ENCODE data around the gene AFP.

Gene AFP

DNA sequence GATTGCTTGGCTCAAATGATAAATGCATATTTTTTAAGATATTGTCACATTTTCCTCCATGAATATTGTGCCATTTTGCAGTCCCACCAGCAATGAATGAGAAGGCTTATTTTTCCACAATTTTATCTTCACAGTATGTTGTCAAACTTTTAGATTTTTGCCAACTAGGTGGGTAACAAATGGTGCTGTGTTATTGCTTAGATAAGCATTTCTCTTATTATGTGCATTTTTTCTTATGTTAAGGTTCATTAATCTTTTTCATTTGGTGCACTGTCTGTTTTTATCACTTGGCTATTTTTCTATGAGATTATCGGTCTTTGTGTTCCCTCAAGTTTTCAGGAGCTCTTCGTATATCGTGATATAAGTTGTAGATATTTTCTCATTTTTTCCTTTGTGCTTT lies 32.1 kb downstream of the AFP start:
- DNase-seq = no peak

DNA sequence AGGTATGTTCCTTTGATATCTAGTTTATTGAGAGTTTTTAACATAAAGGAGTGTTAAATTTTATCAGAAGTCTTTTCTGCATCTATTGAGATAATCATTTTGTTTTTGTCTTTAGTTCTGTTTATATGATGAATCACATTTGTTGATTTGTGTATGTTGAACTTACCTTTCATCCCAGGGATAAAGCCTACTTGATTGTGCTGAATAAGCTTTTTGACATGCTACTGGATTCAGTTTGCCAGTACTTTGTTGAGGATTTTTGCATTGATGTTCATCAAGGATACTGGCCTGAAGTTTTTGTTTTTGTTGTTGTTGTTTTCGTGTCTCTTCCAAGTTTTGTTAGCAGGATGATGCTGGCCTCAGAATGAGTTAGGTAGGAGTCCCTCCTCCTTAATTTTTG lies 34.7 kb downstream of the AFP start:
- DNase-seq = no peak

DNA sequence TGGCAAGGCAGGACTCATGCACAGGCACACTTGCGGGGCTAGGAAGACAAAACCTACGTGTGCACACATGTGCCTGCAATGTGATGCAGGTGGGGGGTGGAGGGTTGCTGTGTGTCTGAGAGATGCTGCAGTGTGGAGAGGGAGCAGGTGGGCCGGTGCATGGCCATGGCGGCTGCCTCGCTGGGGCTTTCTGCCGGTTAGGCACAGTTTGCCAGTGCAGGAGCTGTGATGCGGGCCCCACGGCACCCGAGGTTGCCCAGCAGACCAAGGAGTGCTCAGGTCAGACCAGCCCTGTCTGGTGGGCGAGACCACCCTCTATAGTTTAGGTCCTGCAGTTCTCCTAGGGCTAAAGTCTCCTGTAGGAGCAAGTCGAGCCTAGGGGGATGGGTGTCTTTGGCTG lies 41.2 kb downstream of the AFP start:
- DNase-seq = no peak

DNA sequence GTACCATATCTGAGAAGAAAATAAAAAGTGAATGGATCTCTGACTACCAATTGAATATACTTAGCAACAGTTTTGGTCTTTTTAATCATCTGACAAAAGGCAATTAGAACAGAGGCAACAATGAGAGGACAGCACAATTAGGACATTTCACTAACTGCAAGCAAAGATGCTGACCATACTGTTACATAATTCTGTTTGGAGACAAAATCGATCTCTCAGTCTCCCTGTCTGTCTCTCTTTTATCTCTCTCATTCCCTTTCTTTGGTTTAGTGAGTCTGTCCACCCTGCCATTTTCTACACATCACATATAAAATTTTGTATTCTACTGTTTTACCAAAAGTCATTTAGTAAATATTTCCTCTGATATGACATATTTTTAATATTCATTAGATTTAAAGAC lies 43.3 kb downstream of the AFP start:
- no peak for DNase-seq

DNA sequence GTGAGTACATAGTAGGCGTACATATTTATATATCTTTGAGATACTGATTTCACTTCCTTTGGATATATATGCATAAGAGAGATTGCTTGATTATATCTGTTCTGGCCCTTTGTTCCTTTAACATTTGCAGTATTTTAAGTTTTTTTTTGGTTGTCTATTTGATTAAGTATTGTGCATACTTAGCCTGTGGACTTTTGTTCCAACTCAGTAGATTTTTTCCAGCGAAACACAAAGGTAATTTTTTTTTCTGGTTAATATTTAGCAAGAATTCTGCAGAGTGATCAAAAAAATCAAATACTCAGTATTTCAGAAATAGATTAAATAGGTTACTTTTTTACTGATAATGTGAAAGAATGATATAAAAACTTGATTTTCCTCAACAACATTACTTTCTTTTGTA lies 45.3 kb downstream of the AFP start, which contains the start of gene AFM:
Gene AFM (plus strand): TSS at position 388 of the 400 bp plus-strand sequence. CDS start 31 bp downstream, outside the sequence.
- no peak for DNase-seq

DNA sequence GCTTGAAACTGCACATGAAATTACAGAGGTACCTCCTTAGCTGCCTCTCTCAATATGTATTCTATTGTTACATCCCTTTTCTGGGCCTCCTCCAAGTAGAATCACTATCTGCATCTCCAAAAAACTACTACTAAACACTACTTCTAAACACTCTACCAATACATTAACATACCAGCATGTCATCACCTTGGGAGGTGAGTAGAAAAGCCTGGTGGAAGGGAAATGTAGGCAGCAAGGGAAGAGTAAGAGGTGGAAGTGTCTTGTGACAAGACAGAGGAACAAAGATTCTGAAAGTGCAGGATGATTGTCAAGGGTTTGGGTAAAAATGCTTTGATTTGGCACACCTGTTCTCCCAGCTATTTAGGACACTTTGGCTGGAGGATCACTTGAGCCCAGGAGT lies 49.1 kb downstream of the AFP start:
- DNase-seq = no peak

DNA sequence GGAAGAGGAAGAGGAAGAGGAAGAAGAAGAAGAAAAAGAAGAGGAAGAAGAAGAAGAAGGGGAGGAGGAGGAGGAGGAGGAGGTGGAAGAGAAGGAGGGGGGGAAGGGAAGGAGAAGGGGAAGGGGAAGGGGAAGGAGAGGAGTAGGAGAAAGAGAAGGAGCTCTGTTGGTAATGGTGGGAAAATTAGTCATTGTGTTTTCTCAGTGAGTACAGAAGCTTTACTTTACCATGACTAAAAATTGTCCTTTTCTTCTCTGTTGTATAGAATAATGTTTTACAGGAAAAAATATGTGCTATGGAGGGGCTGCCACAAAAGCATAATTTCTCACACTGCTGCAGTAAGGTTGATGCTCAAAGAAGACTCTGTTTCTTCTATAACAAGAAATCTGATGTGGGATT lies 49.6 kb downstream of the AFP start:
- DNase-seq = no peak

DNA sequence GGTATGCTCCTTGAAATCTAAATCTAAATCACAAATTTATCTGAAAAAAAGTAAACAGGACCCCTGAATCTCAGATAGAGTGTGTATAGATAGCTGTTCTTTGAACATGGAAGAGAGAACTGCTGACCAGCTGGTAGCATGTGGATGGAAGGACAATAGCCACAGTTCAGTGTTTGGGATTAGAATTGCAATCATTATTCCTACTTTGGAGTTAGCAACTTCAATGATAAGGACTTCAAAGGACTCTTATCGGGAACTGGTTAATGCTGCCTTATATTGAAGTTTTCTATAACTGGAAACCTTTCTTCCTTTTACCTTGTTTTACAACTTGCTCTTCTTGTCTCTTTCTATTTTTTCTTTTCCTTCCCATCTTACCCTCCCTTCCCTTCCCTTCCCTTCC lies 50.5 kb downstream of the AFP start:
- DNase-seq = no peak

DNA sequence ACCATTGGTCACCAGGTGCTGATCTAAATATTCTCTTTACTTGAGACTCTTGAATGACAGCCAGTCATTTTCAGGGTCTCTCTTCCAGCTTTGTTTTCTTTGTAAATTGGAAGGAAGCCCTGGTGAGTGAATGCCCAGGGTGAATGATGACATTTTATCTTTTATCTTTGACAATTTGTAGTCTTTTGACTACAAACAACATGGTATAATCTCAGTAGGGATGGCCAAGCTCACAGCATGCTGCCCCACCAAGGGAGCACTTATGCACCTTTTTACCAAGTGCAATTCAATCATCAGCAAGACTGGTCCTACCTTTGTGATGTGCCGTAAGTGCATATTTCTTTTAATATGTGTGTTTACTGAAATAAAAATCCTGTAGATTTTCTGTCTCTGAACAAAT lies 51.2 kb downstream of the AFP start:
- DNase-seq = no peak

DNA sequence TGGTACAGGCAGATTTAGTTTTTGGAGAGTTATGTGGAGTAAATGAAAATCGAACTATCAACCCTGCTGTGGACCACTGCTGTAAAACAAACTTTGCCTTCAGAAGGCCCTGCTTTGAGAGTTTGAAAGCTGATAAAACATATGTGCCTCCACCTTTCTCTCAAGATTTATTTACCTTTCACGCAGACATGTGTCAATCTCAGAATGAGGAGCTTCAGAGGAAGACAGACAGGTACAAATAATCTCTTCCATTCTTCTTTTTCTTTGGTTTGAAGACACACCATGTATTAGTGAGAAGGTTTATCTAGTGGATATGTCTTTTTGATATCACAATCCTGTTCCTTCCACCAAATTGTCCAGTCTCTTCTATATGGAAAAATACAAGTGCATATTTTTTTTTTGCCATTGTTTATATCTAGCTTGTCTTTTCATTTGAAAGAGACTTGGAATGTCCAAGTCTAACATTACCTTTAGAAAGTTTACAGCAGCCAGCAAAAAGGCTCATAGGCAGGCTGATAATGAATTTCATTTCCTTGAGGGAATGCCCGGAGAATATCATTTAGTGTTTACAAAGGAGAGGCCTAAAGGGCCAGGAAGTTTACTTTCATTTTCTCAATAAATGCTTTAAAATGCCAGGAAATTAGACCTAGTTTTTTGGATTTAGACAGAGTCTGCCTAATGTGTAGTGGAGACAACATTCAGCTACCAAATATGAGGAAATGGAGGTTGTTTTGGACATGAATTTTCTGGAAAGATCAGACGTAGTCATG lies 64.2 kb downstream of the AFP start:
- no peak for DNase-seq

DNA sequence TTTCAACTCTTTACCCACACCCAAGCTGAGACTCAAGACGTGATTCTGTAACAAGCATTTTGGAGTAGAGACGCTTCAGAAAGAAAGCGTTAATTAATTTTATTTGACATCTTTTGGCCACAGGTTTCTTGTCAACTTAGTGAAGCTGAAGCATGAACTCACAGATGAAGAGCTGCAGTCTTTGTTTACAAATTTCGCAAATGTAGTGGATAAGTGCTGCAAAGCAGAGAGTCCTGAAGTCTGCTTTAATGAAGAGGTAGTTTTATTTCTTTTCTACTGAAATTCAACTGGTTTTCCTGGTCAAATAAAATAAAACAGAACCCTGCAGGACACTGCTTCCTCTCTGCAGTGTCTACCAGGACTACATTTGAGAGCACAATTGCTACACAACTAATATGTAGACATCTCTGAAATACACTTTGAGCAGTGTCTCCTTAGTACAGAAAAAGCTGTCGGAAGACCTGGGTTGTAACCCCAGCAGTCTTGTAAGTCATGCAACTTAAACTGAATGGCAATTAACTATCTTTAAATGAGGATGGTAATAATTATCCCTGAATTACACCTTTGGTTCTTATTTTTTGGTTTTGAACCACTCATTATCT lies 65.7 kb downstream of the AFP start:
- no peak for DNase-seq

DNA sequence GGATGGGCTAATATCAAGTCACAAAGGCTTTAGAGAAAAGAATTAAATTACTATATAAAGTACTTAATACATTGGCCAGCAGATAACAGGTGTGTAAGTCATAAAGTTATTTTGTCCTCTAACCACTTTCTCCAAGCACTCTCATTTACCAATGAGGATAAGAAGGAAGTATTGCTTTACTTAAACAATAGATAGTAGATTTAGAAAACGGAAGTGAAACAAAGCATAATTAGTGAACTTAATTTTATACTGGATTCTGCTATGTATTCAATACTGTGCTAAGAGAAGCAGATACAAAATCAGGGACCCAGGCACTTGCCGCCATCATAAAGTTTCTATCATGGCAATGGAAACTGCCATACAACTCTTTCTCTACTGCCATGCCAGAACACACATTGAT lies 69.5 kb downstream of the AFP start:
- no peak for DNase-seq
